ENCODE measurements around the gene SLA2. TPM values are rescaled to one million over a fixed set of nuclear protein-coding genes. Genes with fewer than 3 reads are reported as not detected.

The SLA2 gene
- total RNA-seq, 1 donor from 2014 or later: 0.18 TPM

DNA sequence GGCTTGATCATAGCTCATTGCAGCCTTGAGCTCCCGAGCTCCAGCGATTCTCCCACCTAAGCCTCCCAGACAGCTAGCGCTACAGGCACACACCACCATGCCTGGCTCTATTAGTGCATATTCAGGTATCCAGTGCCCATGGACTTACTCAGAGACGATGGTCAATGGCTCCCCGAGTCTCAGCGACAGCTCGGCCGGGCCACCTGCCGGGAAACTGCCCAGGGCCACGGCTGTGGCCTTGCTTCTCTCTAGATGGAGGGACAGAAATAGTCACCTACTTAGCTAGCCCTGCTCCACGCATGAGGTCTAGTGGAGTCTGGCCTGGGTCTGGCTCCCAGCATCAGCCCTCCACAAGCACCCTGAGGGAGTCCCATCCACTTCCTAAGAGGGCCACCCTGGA is 11.7 kb downstream of the SLA2 start:
- Mint-ChIP-seq H3K4me3 (no peak overlapping the region), H3K36me3 (no peaks in the 10 kb centered on the region), H3K27ac (no peak overlapping the region), H3K27me3 (ENCODE audit: low read depth) (no peaks in the 10 kb centered on the region), H3K9me3 (no peaks in the 10 kb centered on the region), H3K4me1 (no peaks in the 10 kb centered on the region)
- DNase-seq (ENCODE audit: low spot score in 2 of 2, unreplicated experiment in 2 of 2): no peak
- TF ChIP-seq, protein P1, sequence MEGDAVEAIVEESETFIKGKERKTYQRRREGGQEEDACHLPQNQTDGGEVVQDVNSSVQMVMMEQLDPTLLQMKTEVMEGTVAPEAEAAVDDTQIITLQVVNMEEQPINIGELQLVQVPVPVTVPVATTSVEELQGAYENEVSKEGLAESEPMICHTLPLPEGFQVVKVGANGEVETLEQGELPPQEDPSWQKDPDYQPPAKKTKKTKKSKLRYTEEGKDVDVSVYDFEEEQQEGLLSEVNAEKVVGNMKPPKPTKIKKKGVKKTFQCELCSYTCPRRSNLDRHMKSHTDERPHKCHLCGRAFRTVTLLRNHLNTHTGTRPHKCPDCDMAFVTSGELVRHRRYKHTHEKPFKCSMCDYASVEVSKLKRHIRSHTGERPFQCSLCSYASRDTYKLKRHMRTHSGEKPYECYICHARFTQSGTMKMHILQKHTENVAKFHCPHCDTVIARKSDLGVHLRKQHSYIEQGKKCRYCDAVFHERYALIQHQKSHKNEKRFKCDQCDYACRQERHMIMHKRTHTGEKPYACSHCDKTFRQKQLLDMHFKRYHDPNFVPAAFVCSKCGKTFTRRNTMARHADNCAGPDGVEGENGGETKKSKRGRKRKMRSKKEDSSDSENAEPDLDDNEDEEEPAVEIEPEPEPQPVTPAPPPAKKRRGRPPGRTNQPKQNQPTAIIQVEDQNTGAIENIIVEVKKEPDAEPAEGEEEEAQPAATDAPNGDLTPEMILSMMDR (IDR thresholded peaks at IDR 0.05; ENCODE audit: unreplicated experiment): no peak

DNA sequence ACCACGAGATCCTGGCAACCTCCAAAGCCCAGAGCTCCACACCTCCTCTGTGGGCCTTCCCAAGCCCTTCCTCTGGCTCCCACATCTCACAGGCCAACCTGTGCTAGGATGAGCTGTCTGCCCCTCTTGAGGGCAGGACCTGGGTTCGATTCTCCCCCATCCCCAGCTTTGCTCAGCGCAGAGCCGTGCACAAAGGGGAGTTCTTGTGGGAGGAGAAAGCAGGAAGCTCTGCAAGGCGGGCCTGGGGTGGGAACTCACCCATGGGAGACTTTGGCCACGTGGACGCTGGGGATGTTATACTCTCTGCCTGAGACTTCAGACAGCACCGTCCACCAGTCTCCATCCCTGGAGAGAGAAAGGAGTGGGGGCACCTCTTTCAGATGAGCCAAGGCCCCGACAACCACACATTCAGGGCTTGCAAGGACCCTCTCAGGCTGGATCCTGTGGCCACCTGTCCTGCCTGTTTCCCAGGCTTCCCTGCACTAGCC is 12.7 kb downstream of the SLA2 start:
- no peaks in the 10 kb centered on the region for H3K27me3 Mint-ChIP-seq (ENCODE audit: low read depth)
- H3K9me3 Mint-ChIP-seq: no peaks in the 10 kb centered on the region
- no peak for DNase-seq (ENCODE audit: low spot score in 2 of 2, unreplicated experiment in 2 of 2)
- no peaks in the 10 kb centered on the region for H3K4me1 Mint-ChIP-seq
- no peaks in the 10 kb centered on the region for H3K36me3 Mint-ChIP-seq
- no peak overlapping the region for H3K4me3 Mint-ChIP-seq
- no peak overlapping the region for H3K27ac Mint-ChIP-seq
- TF ChIP-seq, protein P1 (IDR thresholded peaks at IDR 0.05; ENCODE audit: unreplicated experiment): no peak

DNA sequence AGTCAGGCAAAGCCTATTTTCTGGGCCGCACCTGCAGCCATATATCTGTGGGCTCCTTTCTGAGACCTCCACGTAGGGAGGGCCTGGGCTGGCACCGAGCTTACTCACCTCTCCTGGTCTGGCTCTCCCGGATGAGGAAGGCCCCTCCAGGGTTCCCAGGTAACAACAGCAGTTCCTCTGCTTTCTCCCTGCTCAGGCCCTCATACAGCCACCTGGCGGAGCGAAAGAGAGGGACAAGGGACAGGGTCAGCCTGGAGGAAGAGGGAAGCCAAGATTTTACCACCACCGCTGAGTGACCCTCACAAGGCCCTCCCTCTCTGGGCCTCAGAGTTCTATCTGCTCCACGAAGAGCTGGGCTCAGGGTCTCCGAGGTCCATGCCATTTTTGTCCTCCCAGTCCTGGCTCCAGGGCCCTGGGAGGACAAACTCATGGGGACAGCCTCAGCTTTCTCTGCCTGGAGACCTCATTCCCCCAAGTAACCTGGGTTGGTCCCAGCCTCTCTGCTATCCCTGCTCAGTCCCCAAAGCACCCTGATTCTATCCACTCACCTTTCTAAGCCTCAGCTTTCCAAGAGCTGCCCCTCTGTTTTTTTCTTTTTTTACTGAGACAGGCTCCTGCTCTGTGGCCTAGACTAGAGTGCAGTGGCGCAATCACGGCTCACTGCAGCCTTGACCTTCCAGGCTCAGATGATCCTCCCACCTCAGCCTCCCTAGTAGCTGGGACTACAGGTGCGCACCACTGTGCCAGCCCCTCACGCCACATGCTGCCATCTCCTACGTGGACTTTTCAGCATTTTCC is 13.3 kb downstream of the SLA2 start:
- Mint-ChIP-seq H3K27ac (no peak overlapping the region), H3K9me3 (no peaks in the 10 kb centered on the region), H3K4me3 (no peak overlapping the region), H3K36me3 (no peaks in the 10 kb centered on the region), H3K27me3 (ENCODE audit: low read depth) (no peaks in the 10 kb centered on the region), H3K4me1 (no peaks in the 10 kb centered on the region)
- no peak for DNase-seq (ENCODE audit: low spot score in 2 of 2, unreplicated experiment in 2 of 2)
- TF ChIP-seq, protein P1 (IDR thresholded peaks at IDR 0.05; ENCODE audit: unreplicated experiment): no peak

- Mint-ChIP-seq H3K4me1 (no peaks in the 10 kb centered on the region), H3K27ac (no peak overlapping the region), H3K36me3 (no peaks in the 10 kb centered on the region), H3K27me3 (ENCODE audit: low read depth) (no peaks in the 10 kb centered on the region), H3K9me3 (no peaks in the 10 kb centered on the region), H3K4me3 (no peak overlapping the region)
- TF ChIP-seq, protein P1 (IDR thresholded peaks at IDR 0.05; ENCODE audit: unreplicated experiment): no peak
- DNase-seq (ENCODE audit: low spot score in 2 of 2, unreplicated experiment in 2 of 2): no peak
These were observed 13.9 kb downstream of the SLA2 start for GRCh38 chr20:36632147-36632486.

GRCh38 chr20:36631646-36632045 is 14.3 kb downstream of the SLA2 start:
- H3K27ac Mint-ChIP-seq: no peak overlapping the region
- H3K27me3 Mint-ChIP-seq (ENCODE audit: low read depth): no peaks in the 10 kb centered on the region
- TF ChIP-seq, protein P1 (IDR thresholded peaks at IDR 0.05; ENCODE audit: unreplicated experiment): no peak
- H3K4me1 Mint-ChIP-seq: no peaks in the 10 kb centered on the region
- H3K36me3 Mint-ChIP-seq: no peaks in the 10 kb centered on the region
- DNase-seq (ENCODE audit: low spot score in 2 of 2, unreplicated experiment in 2 of 2): no peak
- no peak overlapping the region for H3K4me3 Mint-ChIP-seq
- H3K9me3 Mint-ChIP-seq: no peaks in the 10 kb centered on the region

All from mesothelial cell of epicardium (in vitro differentiated cells).